Endodermal cell (in vitro differentiated cells): Measurements from ENCODE around the gene BMP6. TPM values are rescaled to one million over a fixed set of nuclear protein-coding genes. Genes with fewer than 3 reads are reported as not detected.

Experiments used
- DNase-seq: peaks from one replicate; pipeline ENCODE4 v3.0.0-alpha.2; 2017
- H3K27ac ChIP-seq: 2 replicates; pipeline ENCODE4 v1.5.1; 2013; ENCODE audit warnings: mild to moderate bottlenecking, low read depth, low read length, moderate library complexity
- H3K27me3 ChIP-seq: 2 replicates; pipeline ENCODE4 v1.6.1; 2013; ENCODE audit warnings: mild to moderate bottlenecking, low read length, moderate library complexity; ENCODE audit not compliant: insufficient read depth, control insufficient read depth, poor library complexity, severe bottlenecking
- H3K36me3 ChIP-seq: 2 replicates; pipeline ENCODE4 v1.7.0; 2013; ENCODE audit warnings: mild to moderate bottlenecking, low read length, moderate library complexity; ENCODE audit not compliant: control insufficient read depth, insufficient read depth
- H3K4me1 ChIP-seq: one replicate; pipeline ENCODE4 v1.7.0; 2013; ENCODE audit warnings: low read length; ENCODE audit not compliant: control insufficient read depth, insufficient read depth
- H3K4me3 ChIP-seq: 2 replicates; pipeline ENCODE4 v1.5.1; 2013; ENCODE audit warnings: mild to moderate bottlenecking, low read length, moderate library complexity
- H3K9ac ChIP-seq: 2 replicates; pipeline ENCODE4 v1.6.1; 2013; ENCODE audit warnings: mild to moderate bottlenecking, low read length, moderate library complexity; ENCODE audit not compliant: poor library complexity, severe bottlenecking; ENCODE audit errors: extremely low read depth
- H3K9me3 ChIP-seq: 2 replicates; pipeline ENCODE4 v1.6.1; 2013; ENCODE audit warnings: mild to moderate bottlenecking, low read length, moderate library complexity; ENCODE audit not compliant: control insufficient read depth
- H3K27ac Mint-ChIP-seq: 2 replicates; pipeline ENCODE4 v1.8.0; 2020; ENCODE audit warnings: mixed read lengths
- H3K27me3 Mint-ChIP-seq: 2 replicates; pipeline ENCODE4 v1.8.0; 2021; ENCODE audit warnings: mild to moderate bottlenecking, mixed read lengths; ENCODE audit not compliant: insufficient read depth
- H3K36me3 Mint-ChIP-seq: 2 replicates; pipeline ENCODE4 v1.8.0; 2020; ENCODE audit warnings: low read depth, mixed read lengths
- H3K4me1 Mint-ChIP-seq: 2 replicates; pipeline ENCODE4 v1.8.0; 2020; ENCODE audit warnings: mixed read lengths
- H3K4me3 Mint-ChIP-seq: 2 replicates; pipeline ENCODE4 v1.8.0; 2020; ENCODE audit warnings: mild to moderate bottlenecking, moderate library complexity, mixed read lengths
- H3K9me3 Mint-ChIP-seq: 2 replicates; pipeline ENCODE4 v1.8.0; 2020; ENCODE audit warnings: mild to moderate bottlenecking, mixed read lengths
- WGBS, 2 experiments: methylation state at CpG; one replicate each; pipeline versions ENCODE4 v1.1.5 to v1.1.7; 2013; ENCODE audit warnings: missing lambda C conversion rate in 2 of 2, mixed read lengths in 1 of 2; ENCODE audit not compliant: insufficient coverage in 1 of 2, insufficient read length in 1 of 2; 5-methylcytosine and 5-hydroxymethylcytosine counted together
- total RNA-seq, 2 donors: library from RNA; stranded (reverse); fragmentation: NEBNext Ultra II Directional in 1 of 2; extraction: Animal tissue kit (Norgen Biotek cat#: 25700) in 1 of 2; gene quantifications; 2 replicates in 1 of 2; 3 replicates in 1 of 2; pipeline ENCODE4 v1.2.1, GENCODE V29; 2021
- TF ChIP-seq, protein P1 (sequence below): fragments of 200-600 bp; sonication (generic); conservative IDR thresholded peaks from 2 replicates; pipeline ENCODE4 v1.5.0; 2021; ENCODE audit warnings: antibody characterized with exemption, mild to moderate bottlenecking

BMP6 gene
- total RNA-seq, 2 donors from 2014 or later = 0.62 to 0.71 TPM

DNA sequence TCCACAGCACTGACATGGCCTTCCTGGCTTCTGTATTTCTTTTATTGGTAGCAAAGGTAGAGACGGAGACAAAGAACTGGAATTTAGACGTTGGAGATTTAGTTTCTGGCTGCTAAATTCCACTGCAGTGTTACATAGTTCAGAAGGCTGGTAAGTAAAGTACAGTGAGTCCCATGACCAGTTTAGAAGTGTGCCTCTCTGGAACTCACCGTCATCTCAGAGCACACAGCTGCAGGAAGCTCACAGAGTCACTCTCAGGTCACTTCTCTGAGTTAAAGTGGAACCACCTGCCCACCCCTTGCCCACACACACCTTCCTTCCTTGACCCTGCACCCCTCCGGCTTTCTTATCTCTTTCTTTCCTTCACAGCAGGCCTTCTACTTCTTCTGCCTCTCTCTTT lies 19.6 kb upstream of the BMP6 start:
- H3K4me3 Mint-ChIP-seq = no peak overlapping the region
- no peak overlapping the region for H3K27ac Mint-ChIP-seq
- H3K4me1 ChIP-seq = peaks cover 4% of the 10 kb centered on the region
- no peaks in the 10 kb centered on the region for H3K36me3 ChIP-seq
- H3K27me3 Mint-ChIP-seq = peaks cover 5% of the 10 kb centered on the region
- H3K27ac ChIP-seq = no peak overlapping the region
- H3K4me3 ChIP-seq = no peak overlapping the region
- 83 to 98% methylated on average over 4 of the region's 4 CpGs for WGBS, 2 experiments
- peaks cover 7% of the 10 kb centered on the region for H3K9me3 Mint-ChIP-seq
- H3K9ac ChIP-seq = no peak overlapping the region
- TF ChIP-seq, protein P1, sequence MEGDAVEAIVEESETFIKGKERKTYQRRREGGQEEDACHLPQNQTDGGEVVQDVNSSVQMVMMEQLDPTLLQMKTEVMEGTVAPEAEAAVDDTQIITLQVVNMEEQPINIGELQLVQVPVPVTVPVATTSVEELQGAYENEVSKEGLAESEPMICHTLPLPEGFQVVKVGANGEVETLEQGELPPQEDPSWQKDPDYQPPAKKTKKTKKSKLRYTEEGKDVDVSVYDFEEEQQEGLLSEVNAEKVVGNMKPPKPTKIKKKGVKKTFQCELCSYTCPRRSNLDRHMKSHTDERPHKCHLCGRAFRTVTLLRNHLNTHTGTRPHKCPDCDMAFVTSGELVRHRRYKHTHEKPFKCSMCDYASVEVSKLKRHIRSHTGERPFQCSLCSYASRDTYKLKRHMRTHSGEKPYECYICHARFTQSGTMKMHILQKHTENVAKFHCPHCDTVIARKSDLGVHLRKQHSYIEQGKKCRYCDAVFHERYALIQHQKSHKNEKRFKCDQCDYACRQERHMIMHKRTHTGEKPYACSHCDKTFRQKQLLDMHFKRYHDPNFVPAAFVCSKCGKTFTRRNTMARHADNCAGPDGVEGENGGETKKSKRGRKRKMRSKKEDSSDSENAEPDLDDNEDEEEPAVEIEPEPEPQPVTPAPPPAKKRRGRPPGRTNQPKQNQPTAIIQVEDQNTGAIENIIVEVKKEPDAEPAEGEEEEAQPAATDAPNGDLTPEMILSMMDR = no peak
- H3K4me1 Mint-ChIP-seq = peaks cover under 1% of the 10 kb centered on the region
- peaks cover 12% of the 10 kb centered on the region for H3K9me3 ChIP-seq
- no peaks in the 10 kb centered on the region for H3K27me3 ChIP-seq
- no peaks in the 10 kb centered on the region for H3K36me3 Mint-ChIP-seq
- DNase-seq = no peak

DNA sequence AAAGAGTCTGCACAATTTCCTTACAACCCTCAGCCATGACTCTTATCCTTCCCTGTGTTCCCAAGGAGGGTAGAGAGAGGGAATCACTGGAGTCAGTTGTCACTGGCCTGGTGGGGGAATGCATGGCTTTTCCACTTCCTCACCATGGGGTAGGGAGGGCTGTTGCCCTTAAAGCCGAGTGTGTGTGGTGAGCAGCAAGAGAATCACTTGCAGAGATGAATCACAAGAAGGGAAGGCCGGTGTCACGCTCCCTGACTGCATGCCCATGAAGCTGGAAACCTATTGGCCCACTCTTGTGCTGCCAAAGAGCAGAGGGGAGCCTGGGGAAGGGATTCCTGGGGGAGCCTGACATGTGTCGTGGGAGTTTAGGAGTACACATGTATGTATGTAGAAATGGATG lies 18.1 kb upstream of the BMP6 start:
- Histone ChIP-seq H3K4me1 (peaks cover 4% of the 10 kb centered on the region), H3K36me3 (no peaks in the 10 kb centered on the region), H3K9me3 (peaks cover 12% of the 10 kb centered on the region), H3K4me3 (no peak overlapping the region), H3K27me3 (peaks cover 4% of the 10 kb centered on the region), H3K9ac (no peak overlapping the region), H3K27ac (no peak overlapping the region)
- no peak overlapping the region for H3K4me3 Mint-ChIP-seq
- H3K36me3 Mint-ChIP-seq = no peaks in the 10 kb centered on the region
- no peak overlapping the region for H3K27ac Mint-ChIP-seq
- H3K27me3 Mint-ChIP-seq = peaks cover 5% of the 10 kb centered on the region
- peaks cover 7% of the 10 kb centered on the region for H3K4me1 Mint-ChIP-seq
- peaks cover 7% of the 10 kb centered on the region for H3K9me3 Mint-ChIP-seq
- DNase-seq = no peak
- TF ChIP-seq, protein P1 = no peak
- 90 to 92% methylated on average over 2 to 4 of the region's 4 CpGs for WGBS, 2 experiments

DNA sequence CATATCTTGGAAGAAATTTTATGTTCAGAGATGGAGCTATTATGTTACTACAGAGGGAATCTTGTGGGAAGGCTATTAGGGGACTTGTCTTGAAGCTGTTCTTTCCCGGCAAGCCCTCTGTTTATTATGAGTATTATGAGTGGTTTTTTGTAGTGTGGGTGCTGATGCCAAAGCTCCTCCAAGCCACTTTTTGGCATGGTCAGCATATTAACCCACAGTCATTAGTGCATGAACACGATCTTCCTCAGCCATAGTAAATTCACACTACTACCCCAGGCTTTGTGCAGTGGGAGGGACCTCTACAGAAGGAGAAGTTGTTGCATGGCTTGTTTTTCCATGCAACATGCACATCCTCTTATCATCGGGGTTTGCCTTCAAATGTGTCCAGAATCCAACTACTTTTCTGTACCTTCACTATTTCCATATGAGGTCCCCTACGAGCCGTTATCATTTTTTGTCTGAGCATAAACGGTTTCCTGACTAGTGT lies 6.5 kb upstream of the BMP6 start:
- H3K36me3 ChIP-seq = no peaks in the 10 kb centered on the region
- no peaks in the 10 kb centered on the region for H3K36me3 Mint-ChIP-seq
- no peaks in the 10 kb centered on the region for H3K4me1 ChIP-seq
- H3K27me3 Mint-ChIP-seq = peaks cover 54% of the 10 kb centered on the region
- no peak overlapping the region for H3K9ac ChIP-seq
- no peak overlapping the region for H3K4me3 ChIP-seq
- H3K27ac ChIP-seq = no peak overlapping the region
- peaks cover 19% of the 10 kb centered on the region for H3K9me3 Mint-ChIP-seq
- no peak overlapping the region for H3K4me3 Mint-ChIP-seq
- DNase-seq = no peak
- TF ChIP-seq, protein P1 = no peak
- H3K9me3 ChIP-seq = no peaks in the 10 kb centered on the region
- 90 to 95% methylated on average over 4 to 6 of the region's 6 CpGs for WGBS, 2 experiments
- H3K27me3 ChIP-seq = peaks cover 37% of the 10 kb centered on the region
- H3K4me1 Mint-ChIP-seq = peaks cover 2% of the 10 kb centered on the region
- no peak overlapping the region for H3K27ac Mint-ChIP-seq
